IPS DF 19.7 (cell line): ENCODE measurements around the gene ETS1.

Experiments
- DNase-seq: peaks from one replicate; pipeline ENCODE4 v3.0.0-alpha.2; 2013; ENCODE audit warnings: low read depth, low spot score

ETS1 gene

GRCh38 chr11:128519338-128519737, 68.0 kb downstream of the ETS1 start:
- DNase-seq = no peak

- no peak for DNase-seq
These were observed 68.7 kb downstream of the ETS1 start for GRCh38 chr11:128518493-128519207.

DNA sequence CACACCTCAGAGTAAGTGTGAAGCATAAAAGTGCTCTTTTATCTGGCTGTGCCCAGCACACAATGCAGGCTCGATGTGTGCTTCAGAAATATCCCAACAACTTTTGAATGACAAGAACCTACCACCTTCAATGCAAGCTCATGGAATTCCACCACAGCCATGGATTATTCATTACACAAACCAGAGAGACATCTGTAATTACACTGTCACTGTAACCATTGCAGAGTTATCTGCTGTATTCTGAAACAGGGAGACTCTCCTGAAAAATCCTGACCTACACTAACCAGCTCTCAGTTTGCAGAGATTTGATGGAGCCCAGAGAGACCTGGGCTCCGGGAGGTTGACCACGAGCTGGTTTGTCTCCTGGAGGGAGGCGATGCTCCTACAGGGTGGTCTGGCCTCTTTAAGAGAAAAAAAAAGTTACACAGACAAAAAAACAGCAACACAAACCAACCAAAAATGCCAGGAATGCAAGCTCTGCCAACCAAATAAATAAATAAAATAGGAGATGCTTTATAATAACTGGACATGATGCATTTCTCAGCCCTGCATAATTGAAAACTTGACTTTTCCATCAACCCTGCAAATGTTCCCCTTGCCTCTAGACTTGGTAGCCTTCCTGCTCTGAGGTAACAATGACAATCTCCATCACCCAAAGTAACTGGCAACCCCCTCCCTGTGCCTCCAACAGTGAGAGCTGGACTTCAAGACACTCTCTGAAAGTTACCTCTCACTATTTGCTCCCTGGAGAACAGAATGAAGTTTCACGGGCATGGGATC, 69.7 kb downstream of the ETS1 start:
- no peak for DNase-seq

DNA sequence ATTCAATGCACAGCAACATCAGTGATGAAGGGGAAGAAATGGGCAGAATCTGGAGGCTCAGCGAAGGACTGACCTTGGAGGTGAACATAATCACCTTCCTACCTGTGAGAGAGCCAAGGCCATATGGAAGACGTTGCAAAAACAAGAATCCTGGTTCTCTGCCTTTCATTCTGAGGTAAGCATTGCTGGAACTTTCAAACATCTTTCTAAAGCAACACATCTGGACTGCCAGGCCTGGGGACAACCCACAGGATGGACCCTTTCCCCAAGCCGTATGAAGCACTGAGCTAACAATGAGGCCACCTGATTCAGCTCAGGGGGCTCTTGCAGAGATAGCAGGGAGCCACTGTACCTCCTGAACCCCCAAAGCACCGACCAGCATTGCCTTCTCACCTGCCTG, 70.5 kb downstream of the ETS1 start:
- no peak for DNase-seq

- no peak for DNase-seq
These were observed 71.3 kb downstream of the ETS1 start for GRCh38 chr11:128515826-128516778.

DNA sequence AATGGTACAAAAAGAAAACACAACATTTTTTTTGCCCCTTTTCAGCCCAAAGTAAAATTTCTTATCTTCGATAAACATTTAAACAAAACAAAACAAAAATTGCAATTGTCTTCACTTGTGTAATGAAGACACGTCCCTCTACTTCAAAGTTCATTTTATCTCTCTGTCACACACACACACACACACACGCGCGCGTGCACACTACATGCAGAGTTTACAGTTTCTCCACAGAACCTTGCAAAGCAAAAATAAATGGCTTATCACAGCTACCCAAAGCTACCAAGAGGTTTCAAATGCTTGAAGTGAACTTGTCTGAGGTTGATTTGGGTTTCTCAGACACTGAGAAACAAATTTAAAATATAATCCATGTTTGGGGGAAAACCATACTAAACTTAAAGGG, 72.3 kb downstream of the ETS1 start:
- DNase-seq = no peak

DNA sequence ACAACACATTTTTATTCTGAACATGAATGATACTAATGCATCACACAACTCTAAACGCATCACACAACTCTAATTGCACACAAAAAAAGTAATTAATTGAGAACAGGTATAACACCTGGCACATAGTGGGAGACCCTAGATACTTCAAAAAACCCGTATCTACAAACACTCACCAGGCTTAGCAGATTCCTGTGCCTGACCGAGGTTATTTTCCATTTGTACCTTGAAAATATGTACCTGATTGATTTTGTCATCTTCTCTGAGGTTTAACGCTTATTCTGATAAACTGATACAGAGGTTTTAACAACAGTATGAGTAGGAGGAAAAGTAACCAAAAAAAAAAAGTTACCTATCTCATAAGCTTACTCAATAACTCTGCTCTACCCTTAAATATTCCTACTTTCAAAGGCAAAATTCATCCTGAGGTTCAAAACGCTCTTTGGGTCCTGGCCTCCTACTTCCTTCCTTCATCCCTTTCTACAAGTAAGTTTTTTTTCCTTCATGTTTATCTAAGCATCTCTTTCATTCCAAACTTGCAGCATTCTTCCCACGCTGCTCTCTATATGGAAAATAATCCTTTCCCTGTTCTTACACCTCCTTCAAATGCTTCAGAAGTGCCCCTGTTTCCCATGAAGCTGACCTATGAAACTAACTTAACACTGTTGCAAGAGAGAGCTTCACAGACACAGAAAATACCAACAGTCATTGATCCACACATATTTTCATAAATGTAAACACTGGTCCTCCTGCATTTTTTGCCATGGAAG, 73.3 kb downstream of the ETS1 start:
- no peak for DNase-seq

- DNase-seq = no peak
These were observed 74.8 kb downstream of the ETS1 start for GRCh38 chr11:128512474-128512996.

DNA sequence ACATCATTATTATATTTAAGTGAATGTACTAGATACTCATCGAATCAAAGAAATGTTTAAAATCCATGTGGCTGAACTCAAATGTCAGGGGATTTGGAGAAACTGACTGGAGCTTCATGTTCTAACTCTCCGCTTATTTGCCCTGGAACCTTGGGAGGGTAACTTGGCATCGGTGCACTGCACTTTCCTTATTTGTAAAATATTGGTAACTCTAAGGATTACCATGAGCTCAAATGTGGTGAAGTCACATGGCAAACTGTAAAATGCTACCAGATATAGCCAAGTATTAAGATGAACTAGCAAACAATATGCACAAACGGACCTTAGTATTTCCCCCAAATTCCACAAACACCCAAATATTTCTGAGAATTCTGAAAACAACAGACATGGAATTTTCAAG, 75.6 kb downstream of the ETS1 start:
- no peak for DNase-seq

- no peak for DNase-seq
These were observed 77.6 kb downstream of the ETS1 start for GRCh38 chr11:128509621-128510389.

- no peak for DNase-seq
These were observed 78.4 kb downstream of the ETS1 start for GRCh38 chr11:128508770-128509510.

DNA sequence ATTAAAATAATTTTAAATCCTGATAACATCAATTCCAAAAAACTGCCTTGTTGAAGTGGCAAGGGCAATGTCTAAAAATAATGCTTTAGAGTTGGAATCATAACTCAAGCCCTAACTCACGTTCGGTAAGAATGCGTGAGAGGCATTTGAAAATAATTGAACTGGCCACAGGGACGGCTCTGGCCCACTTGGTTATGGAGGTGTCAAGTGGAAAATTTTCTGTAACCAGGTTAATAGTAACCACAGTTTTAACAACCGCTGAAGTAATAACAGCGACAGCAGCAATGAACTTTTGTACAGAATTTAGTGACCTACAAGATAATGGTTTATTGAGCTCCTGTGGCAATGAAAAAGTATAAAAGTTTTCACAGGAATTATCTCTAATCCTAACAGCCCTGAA, 79.4 kb downstream of the ETS1 start:
- no peak for DNase-seq

GRCh38 chr11:128506999-128507611, 80.3 kb downstream of the ETS1 start:
- DNase-seq = no peak

GRCh38 chr11:128506356-128506755, 81.0 kb downstream of the ETS1 start:
- no peak for DNase-seq

DNA sequence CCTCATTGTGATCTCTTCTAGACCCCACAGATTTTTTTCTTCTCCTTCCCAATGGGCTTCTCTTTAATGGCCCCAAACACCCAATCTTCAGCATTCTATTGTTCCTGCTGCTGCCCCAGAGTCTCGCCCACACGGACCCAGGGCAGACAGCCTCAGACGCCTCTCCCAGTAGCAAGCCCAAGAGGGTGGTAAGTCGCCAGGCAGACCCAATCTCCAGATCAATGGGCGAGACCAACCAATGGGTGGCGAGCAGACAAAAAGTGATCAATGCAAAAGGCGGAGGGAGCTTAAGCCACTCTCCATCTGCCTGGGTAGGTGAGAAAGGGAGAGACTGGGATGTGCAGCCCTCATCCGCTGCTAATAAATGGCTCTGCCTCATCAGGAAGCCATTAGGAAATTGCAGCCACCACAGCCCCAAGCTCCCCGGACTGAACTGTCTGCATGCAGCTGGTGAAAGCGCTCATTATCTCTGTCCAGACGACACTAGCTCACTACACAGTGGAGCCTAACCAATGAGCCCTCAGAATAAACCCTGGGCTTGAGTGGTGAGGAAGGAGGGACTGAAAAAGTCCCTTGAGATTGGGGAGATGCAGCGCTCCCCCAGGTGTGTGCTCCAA, 81.8 kb downstream of the ETS1 start:
- no peak for DNase-seq

DNA sequence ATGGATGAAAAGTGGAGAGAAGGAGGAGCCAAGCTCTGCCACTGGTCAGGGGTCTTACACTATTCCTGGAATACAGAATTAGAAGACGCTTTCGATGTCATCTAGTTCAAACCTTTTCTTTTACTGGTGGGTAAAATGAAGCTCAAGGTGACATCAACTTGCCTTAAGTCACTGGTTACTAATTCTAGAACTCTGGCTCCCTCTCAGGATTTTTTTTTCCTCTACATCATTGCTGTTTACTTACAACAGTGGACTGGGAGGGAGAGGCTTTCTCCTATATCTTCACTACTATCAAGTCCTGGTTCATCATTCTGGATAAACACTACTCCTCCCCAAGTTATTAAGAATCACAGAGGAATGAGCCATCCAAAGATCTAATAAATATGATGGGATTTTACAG, 82.9 kb downstream of the ETS1 start:
- DNase-seq = no peak

DNA sequence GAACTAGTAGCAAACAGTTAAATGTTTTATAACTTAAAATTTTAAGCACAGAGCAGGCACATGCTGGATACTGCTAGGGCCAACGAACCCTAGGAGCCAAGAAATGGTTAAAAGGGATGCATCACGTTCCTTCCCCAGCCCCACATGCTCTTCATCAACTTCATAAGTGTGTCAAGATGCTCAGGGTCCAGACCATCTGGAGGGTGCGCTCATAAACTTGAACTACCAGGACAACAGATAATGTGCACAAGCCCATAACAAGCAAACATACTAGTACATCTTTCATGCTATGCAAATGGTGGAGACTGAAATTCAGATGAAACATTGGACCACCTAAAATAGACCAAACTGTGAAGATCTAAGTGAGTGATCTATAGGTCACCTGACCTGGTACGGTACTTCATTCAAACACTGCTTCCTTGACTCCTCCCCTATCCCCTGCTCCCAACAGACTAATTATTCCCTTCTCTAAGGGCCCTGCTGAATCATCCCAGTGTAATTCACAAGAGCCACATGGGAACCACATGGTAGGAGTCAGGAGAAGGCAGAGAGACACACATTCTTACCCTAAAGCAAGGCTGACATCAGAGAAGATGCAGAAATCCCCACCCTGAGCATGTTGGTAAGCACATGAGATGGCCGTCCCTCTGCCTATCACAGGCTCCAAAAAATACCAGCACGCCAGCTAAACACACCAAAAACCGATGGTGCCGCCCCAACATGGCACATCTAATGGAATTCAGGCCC, 83.9 kb downstream of the ETS1 start:
- no peak for DNase-seq

- no peak for DNase-seq
These were observed 84.6 kb downstream of the ETS1 start for GRCh38 chr11:128502726-128503125.
